ENCODE results near the gene NRCAM.

DNA sequence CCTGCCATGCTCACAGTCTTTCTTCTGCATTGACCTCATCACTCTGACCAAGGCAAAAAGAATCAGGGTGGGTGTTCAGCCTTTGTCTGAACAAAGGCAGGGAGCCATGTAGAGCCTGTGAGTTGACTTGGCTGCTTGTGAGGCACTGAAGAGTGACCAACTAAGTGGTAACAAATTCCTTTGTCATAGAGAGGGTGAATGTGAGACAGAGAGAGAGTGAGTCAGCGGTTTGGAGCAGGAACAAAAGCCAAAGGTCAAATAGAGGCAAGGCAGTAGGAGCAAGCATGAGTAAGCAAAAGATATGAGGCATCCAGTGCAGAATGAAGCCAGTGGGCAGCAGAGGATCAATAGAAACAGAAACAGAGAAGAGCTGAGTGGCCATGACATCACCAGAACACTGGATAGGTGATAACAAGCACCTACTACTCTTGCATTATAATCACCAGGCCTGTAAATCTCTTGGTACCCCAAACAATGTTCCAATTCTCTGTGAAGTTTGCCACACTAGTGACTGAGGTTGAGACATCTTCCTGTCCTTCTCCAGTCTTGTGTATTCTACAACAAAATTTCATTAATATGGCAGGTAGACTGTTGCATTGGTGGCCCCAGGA, 209.9 kb downstream of the NRCAM start:
- TF ChIP-seq POLR2A (IDR thresholded peaks at IDR 0.05; ENCODE audit: low read length) (no peak), GATA1 (IDR thresholded peaks at IDR 0.05; ENCODE audit: low read depth, low read length) (no peak)
